ENCODE measurements around the gene CRYM. TPM values are rescaled to one million over a fixed set of nuclear protein-coding genes. Genes with fewer than 3 reads are reported as not detected.
"Not testable (repeated sequence)": the region's sequence is repeated elsewhere in the genome, so short reads cannot be mapped to it uniquely, and the experiment has no call there.

Gene CRYM
- 0.10 TPM in 1 of 2 replicates, not detected in the other for total RNA-seq (2014; rRNA removed; shearing (Covaris generic))

- DNase-seq (ENCODE audit: low read depth) = peak; percentile 11
Observed at GRCh38 chr16:21277927-21278706, at the start of gene CRYM. CRYM (minus strand) TSS chr16:21278290; CDS start chr16:21278251, 39 bp downstream.

- DNase-seq (ENCODE audit: low read depth) = no peak
Observed at GRCh38 chr16:21327046-21327445, 49.0 kb upstream of the CRYM start.

GRCh38 chr16:21326459-21326858, 48.4 kb upstream of the CRYM start:
- no peak for DNase-seq (ENCODE audit: low read depth)

GRCh38 chr16:21324267-21324666, 46.2 kb upstream of the CRYM start:
- DNase-seq (ENCODE audit: low read depth) = no peak

GRCh38 chr16:21322251-21322650, 44.2 kb upstream of the CRYM start:
- not testable (repeated sequence) for DNase-seq (ENCODE audit: low read depth)

GRCh38 chr16:21321736-21322135, 43.6 kb upstream of the CRYM start:
- DNase-seq (ENCODE audit: low read depth) = no peak

GRCh38 chr16:21314339-21314738, 36.2 kb upstream of the CRYM start:
- DNase-seq (ENCODE audit: low read depth) = no peak

- DNase-seq (ENCODE audit: low read depth) = not testable (repeated sequence)
Observed at GRCh38 chr16:21312863-21313372, 34.8 kb upstream of the CRYM start.

- not testable (repeated sequence) for DNase-seq (ENCODE audit: low read depth)
Observed at GRCh38 chr16:21312046-21312445, 34.0 kb upstream of the CRYM start.

- DNase-seq (ENCODE audit: low read depth) = not testable (repeated sequence)
Observed at GRCh38 chr16:21306712-21307111, 28.6 kb upstream of the CRYM start.

GRCh38 chr16:21302898-21303528, 24.9 kb upstream of the CRYM start:
- peak; percentile 82 for DNase-seq (ENCODE audit: low read depth)

- no peak for DNase-seq (ENCODE audit: low read depth)
Observed at GRCh38 chr16:21302454-21302853, 24.4 kb upstream of the CRYM start.

GRCh38 chr16:21301895-21302291, 23.8 kb upstream of the CRYM start:
- peak; percentile 8 for DNase-seq (ENCODE audit: low read depth)

- peak; percentile 72 for DNase-seq (ENCODE audit: low read depth)
Observed at GRCh38 chr16:21301168-21301894, 23.2 kb upstream of the CRYM start.

- peak; percentile 99 for DNase-seq (ENCODE audit: low read depth)
Observed at GRCh38 chr16:21300309-21301167, 22.4 kb upstream of the CRYM start.

GRCh38 chr16:21289789-21290188, 11.7 kb upstream of the CRYM start:
- not testable (repeated sequence) for DNase-seq (ENCODE audit: low read depth)

- DNase-seq (ENCODE audit: low read depth) = no peak
Observed at GRCh38 chr16:21285314-21285713, 7.2 kb upstream of the CRYM start.

- DNase-seq (ENCODE audit: low read depth) = no peak
Observed at GRCh38 chr16:21284414-21284813, 6.3 kb upstream of the CRYM start.

- DNase-seq (ENCODE audit: low read depth) = peak; percentile 32
Observed at GRCh38 chr16:21283521-21284289, 5.6 kb upstream of the CRYM start.

- DNase-seq (ENCODE audit: low read depth) = no peak
Observed at GRCh38 chr16:21281698-21282389, 3.8 kb upstream of the CRYM start.
